GM18499 (cell line): Measurements from ENCODE around the gene C2CD4B.

Experiments used
- ATAC-seq: cut with Tn5 transposase; IDR thresholded peaks from one replicate; pipeline ENCODE4 v1.9.1; 2021; ENCODE audit warnings: moderate number of reproducible peaks; ENCODE audit not compliant: insufficient read depth, unreplicated experiment

Gene C2CD4B

DNA sequence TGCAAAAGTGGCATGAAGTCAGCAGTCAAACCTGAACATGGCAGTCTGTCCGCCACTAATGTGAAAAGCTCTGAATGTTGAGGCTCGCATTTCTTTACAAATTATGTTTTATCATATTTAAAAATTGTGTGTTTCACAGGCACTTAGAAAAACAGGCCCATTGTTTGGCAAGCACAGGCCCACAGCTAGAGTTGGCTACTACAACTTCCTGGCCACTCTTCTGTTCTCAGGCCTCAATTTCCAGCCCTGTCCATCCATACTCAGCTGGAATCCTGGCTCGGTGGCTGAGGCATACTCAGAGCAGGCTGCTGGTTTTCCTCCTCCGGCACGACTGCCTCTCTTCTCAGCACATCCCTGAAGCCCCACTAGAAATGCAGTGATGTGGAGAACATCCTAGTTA is 44.3 kb downstream of the C2CD4B start:
- no peak for ATAC-seq

DNA sequence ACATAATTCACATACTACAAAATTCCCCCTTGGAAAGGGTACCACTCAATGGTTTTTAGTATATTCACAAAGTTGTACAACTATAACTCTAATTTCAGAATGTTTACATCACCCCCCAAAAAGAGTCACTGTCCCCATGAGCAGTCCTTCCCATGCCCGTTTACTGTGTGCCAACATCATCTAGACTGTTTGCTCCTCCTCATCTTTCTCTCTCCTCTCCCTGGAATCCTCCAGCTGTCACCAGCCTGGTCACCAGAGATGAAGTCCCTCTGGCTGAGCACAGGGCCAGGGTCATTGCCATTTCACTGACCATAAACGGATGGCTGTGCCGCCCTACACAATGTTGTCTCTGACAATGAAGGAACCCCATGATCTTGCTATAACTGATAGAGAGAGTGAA is 45.2 kb downstream of the C2CD4B start:
- ATAC-seq = no peak

DNA sequence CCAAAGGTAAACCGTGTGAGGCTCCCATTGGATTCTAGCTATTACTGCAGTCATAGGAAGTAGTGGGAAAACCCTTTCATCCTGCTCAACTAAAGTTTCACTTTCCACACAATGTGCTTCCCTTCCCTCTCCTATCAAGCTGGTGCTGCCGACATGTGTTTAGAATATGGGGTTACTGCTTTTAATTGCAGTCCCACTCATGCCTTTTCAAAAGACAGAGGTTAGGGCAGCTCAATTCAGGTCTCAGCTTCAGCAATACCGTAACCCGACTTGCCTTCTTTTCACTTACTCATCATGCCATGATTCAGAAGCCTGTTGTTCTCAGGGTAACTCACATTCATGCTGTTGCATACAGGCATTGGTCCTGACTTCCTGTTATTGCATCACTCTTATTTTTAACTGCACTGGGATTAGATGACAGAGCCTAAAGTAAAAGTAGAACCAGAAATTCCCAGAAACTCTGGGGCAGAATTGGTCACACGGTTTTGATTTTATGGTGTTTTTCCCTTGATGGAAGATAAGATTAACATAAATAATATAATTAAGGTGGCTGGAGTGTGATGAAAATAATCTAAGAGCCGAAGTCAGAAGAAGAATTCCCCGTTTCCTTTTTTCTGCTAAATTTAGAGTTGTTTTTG is 45.7 kb downstream of the C2CD4B start:
- ATAC-seq = no peak

DNA sequence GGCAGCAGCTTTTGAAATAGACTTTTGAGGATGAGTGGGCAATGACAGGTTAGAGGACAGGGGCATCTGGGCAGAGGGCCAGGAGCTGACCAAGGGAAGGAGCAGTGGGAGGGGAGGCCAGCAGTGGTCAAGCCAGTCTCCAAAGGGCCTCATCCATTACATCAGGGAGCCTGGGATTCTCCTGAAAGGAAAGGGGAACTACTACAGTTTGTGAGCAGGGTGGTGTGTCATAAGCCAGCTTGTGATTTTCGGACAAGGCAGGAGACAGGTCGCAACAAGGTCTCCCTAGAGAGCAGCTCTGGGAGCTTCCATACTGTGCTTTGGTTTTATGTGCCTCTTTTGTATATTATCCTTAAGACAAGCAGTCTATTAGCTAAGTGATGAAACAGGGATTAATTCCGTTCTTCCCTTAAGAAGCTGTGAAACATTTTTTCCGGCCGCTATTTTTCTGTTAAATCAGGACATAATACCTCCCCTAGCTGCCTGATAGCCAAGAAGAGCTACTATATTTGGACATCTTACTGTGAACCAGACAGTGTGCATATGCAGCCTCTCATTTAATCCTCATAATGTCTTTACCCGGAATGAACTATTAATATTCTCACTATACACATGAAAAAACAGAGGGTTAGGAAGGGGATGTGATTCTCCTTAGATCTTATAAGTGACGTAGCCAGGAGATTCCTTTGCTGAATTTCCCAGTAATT is 46.4 kb downstream of the C2CD4B start:
- ATAC-seq = no peak

DNA sequence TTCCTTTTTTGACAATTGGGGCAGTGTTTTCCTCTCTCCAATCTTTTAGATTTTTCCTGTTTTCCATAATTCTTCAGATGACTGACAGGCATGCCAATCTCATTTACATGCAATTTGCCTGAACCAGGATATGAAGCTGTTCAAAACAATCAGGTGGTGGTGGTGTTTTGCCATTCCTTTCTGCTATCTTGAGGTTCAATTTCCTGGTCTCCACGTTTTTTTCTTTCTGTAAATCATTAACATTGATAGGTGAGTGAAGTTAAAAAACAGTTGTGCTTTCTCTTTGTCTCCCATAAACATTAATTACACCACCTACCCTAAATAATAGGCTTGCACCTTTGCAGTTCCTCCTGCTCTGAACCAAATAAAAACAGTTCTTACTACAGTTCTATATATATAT is 49.2 kb downstream of the C2CD4B start:
- no peak for ATAC-seq
